ENCODE data around the gene TEX12.
"Not testable (repeated sequence)": the region's sequence is repeated elsewhere in the genome, so short reads cannot be mapped to it uniquely, and the experiment has no call there.

TEX12 gene

GRCh38 chr11:112195951-112196351, 28.8 kb downstream of the TEX12 start:
- CTCF ChIA-PET: interaction anchor here (1.1 to 2.4 kb wide), 3 partner anchors 21 to 83 kb away, joined by 3 to 6 read pairs (median 5); partner anchors contain the start of gene BCO2
- H3K4me3 ChIP-seq (ENCODE audit: low read depth, low read length): no peak overlapping the region
- TF ChIP-seq CTCF (IDR thresholded peaks at IDR 0.05; ENCODE audit: insufficient read depth, low read length, missing control alignments): no peak
- POLR2A ChIA-PET: interaction anchor here (0.7 kb wide), 1 partner anchor 74 kb away, joined by 6 read pairs; no protein-coding TSS in a partner anchor
- no peak for DNase-seq (ENCODE audit: low read depth, low spot score)

GRCh38 chr11:112196519-112197087, 29.4 kb downstream of the TEX12 start:
- ChIA-PET POLR2A (no interaction called here), CTCF (interaction anchor here (1.1 to 2.4 kb wide), 4 partner anchors 21 to 83 kb away, joined by 3 to 8 read pairs (median 6); partner anchors contain the start of gene BCO2)
- H3K4me3 ChIP-seq (ENCODE audit: low read depth, low read length): no peak overlapping the region
- DNase-seq (ENCODE audit: low read depth, low spot score): no peak
- no peak for TF ChIP-seq CTCF (IDR thresholded peaks at IDR 0.05; ENCODE audit: insufficient read depth, low read length, missing control alignments)

GRCh38 chr11:112199101-112199500, 31.9 kb downstream of the TEX12 start:
- DNase-seq (ENCODE audit: low read depth, low spot score); POLR2A ChIA-PET; H3K4me3 ChIP-seq (ENCODE audit: low read depth, low read length): not testable (repeated sequence)
- CTCF ChIA-PET: interaction anchor here (0.9 to 2.2 kb wide), 5 partner anchors 15 to 87 kb away, joined by 3 to 8 read pairs (median 3); partner anchors contain the start of gene BCO2

- no peak overlapping the region for H3K4me3 ChIP-seq (ENCODE audit: low read depth, low read length)
- ChIA-PET CTCF (interaction anchor here (1.0 kb wide), 1 partner anchor 85 kb away, joined by 3 read pairs; no protein-coding TSS in a partner anchor), POLR2A (no interaction called here)
- DNase-seq (ENCODE audit: low read depth, low spot score): no peak
- TF ChIP-seq CTCF (IDR thresholded peaks at IDR 0.05; ENCODE audit: insufficient read depth, low read length, missing control alignments): no peak
Observed at GRCh38 chr11:112200252-112200651, 33.1 kb downstream of the TEX12 start.

GRCh38 chr11:112206071-112206470, 38.9 kb downstream of the TEX12 start:
- no peak overlapping the region for H3K4me3 ChIP-seq (ENCODE audit: low read depth, low read length)
- no peak for TF ChIP-seq CTCF (IDR thresholded peaks at IDR 0.05; ENCODE audit: insufficient read depth, low read length, missing control alignments)
- ChIA-PET CTCF (interaction anchor here (1.2 kb wide), 1 partner anchor 13 kb away, joined by 6 read pairs; no protein-coding TSS in a partner anchor), POLR2A (no interaction called here)
- no peak for DNase-seq (ENCODE audit: low read depth, low spot score)

- ChIA-PET POLR2A (no interaction called here), CTCF (no interaction called here)
- no peak for DNase-seq (ENCODE audit: low read depth, low spot score)
- no peak for TF ChIP-seq CTCF (IDR thresholded peaks at IDR 0.05; ENCODE audit: insufficient read depth, low read length, missing control alignments)
- no peak overlapping the region for H3K4me3 ChIP-seq (ENCODE audit: low read depth, low read length)
Observed at GRCh38 chr11:112210890-112211289, 43.7 kb downstream of the TEX12 start.

GRCh38 chr11:112211536-112211935, 44.4 kb downstream of the TEX12 start:
- TF ChIP-seq CTCF (IDR thresholded peaks at IDR 0.05; ENCODE audit: insufficient read depth, low read length, missing control alignments): no peak
- no peak for DNase-seq (ENCODE audit: low read depth, low spot score)
- H3K4me3 ChIP-seq (ENCODE audit: low read depth, low read length): no peak overlapping the region
- CTCF ChIA-PET: interaction anchor here (3.2 to 22.7 kb wide), 2 partner anchors 68 to 98 kb away, joined by 16 to 970 read pairs; no protein-coding TSS in a partner anchor
- POLR2A ChIA-PET: no interaction called here

All from AG04449 (cell line).